Transverse colon (tissue), 4 donors: Measurements from ENCODE around the gene NT5DC1. TPM values are rescaled to one million over a fixed set of nuclear protein-coding genes. Genes with fewer than 3 reads are reported as not detected.
"Not testable (repeated sequence)": the region's sequence is repeated elsewhere in the genome, so short reads cannot be mapped to it uniquely, and the experiment has no call there.

ENCODE experiments used
- DNase-seq: peaks from one replicate; pipeline ENCODE4 v3.0.0-alpha.2; 2019
- H3K27ac ChIP-seq, 4 donors: fragments of 200-600 bp; sonication (generic); 2 replicates each; pipeline ENCODE4 v1.5.1; 2016 to 2018; ENCODE audit warnings: inconsistent platforms in 4 of 4
- H3K27me3 ChIP-seq: fragments of 200-600 bp; sonication (generic); 2 replicates; pipeline ENCODE4 v1.5.1; 2017; ENCODE audit warnings: inconsistent platforms
- H3K36me3 ChIP-seq, 4 donors: fragments of 200-600 bp; sonication (generic); 2 replicates each; pipeline ENCODE4 v1.5.1; 2017 to 2019; ENCODE audit warnings: inconsistent platforms in 4 of 4
- H3K4me1 ChIP-seq, 4 donors: fragments of 200-600 bp; sonication (generic); 2 replicates each; pipeline ENCODE4 v1.5.1; 2017 to 2020; ENCODE audit warnings: inconsistent platforms in 4 of 4
- H3K4me3 ChIP-seq, 4 donors: fragments of 200-600 bp; sonication (generic); 1 replicate in 1 of 4; 2 replicates in 3 of 4; pipeline versions ENCODE4 v1.5.1 to v1.6.1; 2017 to 2019; ENCODE audit warnings: inconsistent platforms in 4 of 4
- H3K9me3 ChIP-seq, 2 donors: fragments of 200-600 bp; sonication (generic); 2 replicates each; pipeline ENCODE4 v1.5.1; 2017 to 2019; ENCODE audit warnings: inconsistent platforms in 2 of 2
- CTCF ChIP-seq, 5 experiments: fragments of 200-600 bp in 3 of 5; fragments of 450-650 bp in 2 of 5; sonication (generic) in 3 of 5; IDR thresholded peaks; 1 replicate in 2 of 5; 2 replicates in 3 of 5; pipeline ENCODE4 v1.5.1; 2016 to 2017; ENCODE audit warnings: antibody characterized with exemption in 5 of 5, inconsistent platforms in 3 of 5, mild to moderate bottlenecking in 2 of 5, moderate library complexity in 1 of 5
- EP300 ChIP-seq: sonication (generic); formaldehyde crosslinking; IDR thresholded peaks from one replicate; pipeline ENCODE4 v1.6.1; 2017; ENCODE audit warnings: antibody characterized with exemption, low read depth
- POLR2A ChIP-seq: fragments of 450-650 bp; IDR thresholded peaks from one replicate; pipeline ENCODE4 v1.6.1; 2016; ENCODE audit warnings: antibody characterized with exemption, mild to moderate bottlenecking, moderate library complexity
- POLR2AphosphoS5 ChIP-seq, 3 donors: sonication (generic); formaldehyde crosslinking; IDR thresholded peaks; one replicate each; pipeline ENCODE4 v1.6.1; 2016; ENCODE audit warnings: antibody characterized with exemption in 3 of 3
- WGBS, 2 donors: methylation state at CpG; one replicate each; pipeline ENCODE4 v1.1.5; 2018; ENCODE audit warnings: low coverage in 1 of 2; 5-methylcytosine and 5-hydroxymethylcytosine counted together
- in situ Hi-C, 4 donors: fragments of 200-750 bp; cut with MboI; loops; one replicate each; pipeline versions ENCODE4 v1.15.0 to v1.15.1; 2017; ENCODE audit warnings: low sequenced_read_pairs in 3 of 4, low pct_ligation_motif_present in 1 of 4, low pct_unique_long_range_greater_than_20kb in 1 of 4
- intact Hi-C: fragments of 100-400 bp; cut with DNase I; formaldehyde crosslinking; loops from one replicate; pipeline ENCODE4 v1.15.1; 2023; ENCODE audit warnings: low total_unique reads
- total RNA-seq, 4 donors: library from RNA; depleted of rRNA; stranded (reverse); fragments of >200 nt; gene quantifications; one replicate each; pipeline ENCODE4 v1.1.0, GENCODE V29; 2016

The NT5DC1 gene
- total RNA-seq, 4 donors from 2014 or later: 5.4 to 18.6 (median 12.4) TPM

GRCh38 chr6:116280933-116281316 lies 180.3 kb downstream of the NT5DC1 start:
- DNase-seq: no peak
- no peaks in the 10 kb centered on the region for H3K36me3 ChIP-seq
- TF ChIP-seq POLR2AphosphoS5 (IDR thresholded peaks at IDR 0.05) (no peak), EP300 (no peak), CTCF (IDR thresholded peaks at IDR 0.05) (no peak), POLR2A (no peak)
- peaks cover 3 to 37% (median 32%) of the 10 kb centered on the region in 4 donors for H3K4me1 ChIP-seq
- intact Hi-C loops: loop anchor here (10.0 kb wide), 1 partner anchor 254 kb away; no protein-coding TSS in a partner anchor
- peak overlapping the region in 3 of 4 donors; percentile 96 to 99 (median 98) for H3K27ac ChIP-seq
- WGBS, 2 donors: 88 to 90% methylated on average over 5 of the region's 5 CpGs
- H3K4me3 ChIP-seq: no peak overlapping the region
- in situ Hi-C loops: loop anchor here in 2 of 4 donors (10.0 to 25.0 kb wide), 3 partner anchors 131 to 381 kb away; partner anchors contain the start of gene ZUP1 (in 1 of the 2)
- no peaks in the 10 kb centered on the region for H3K9me3 ChIP-seq
- no peaks in the 10 kb centered on the region for H3K27me3 ChIP-seq

- DNase-seq: no peak
- intact Hi-C loops (loop anchor here (10.0 kb wide), 1 partner anchor 252 kb away; no protein-coding TSS in a partner anchor), in situ Hi-C loops (loop anchor here in 2 of 4 donors (10.0 to 25.0 kb wide), 3 partner anchors 130 to 380 kb away; partner anchors contain the start of gene ZUP1 (in 1 of the 2))
- 78 to 84% methylated on average over 2 of the region's 2 CpGs for WGBS, 2 donors
- Histone ChIP-seq H3K9me3 (no peaks in the 10 kb centered on the region), H3K4me3 (no peak overlapping the region), H3K36me3 (no peaks in the 10 kb centered on the region), H3K4me1 (peaks cover 3 to 20% (median 14%) of the 10 kb centered on the region in 4 donors), H3K27me3 (no peaks in the 10 kb centered on the region), H3K27ac (no peak overlapping the region)
- no peak for TF ChIP-seq EP300
- no peak for TF ChIP-seq CTCF (IDR thresholded peaks at IDR 0.05)
- no peak for TF ChIP-seq POLR2AphosphoS5 (IDR thresholded peaks at IDR 0.05)
- TF ChIP-seq POLR2A: no peak
These were observed 182.0 kb downstream of the NT5DC1 start for GRCh38 chr6:116282698-116283097.

- Histone ChIP-seq H3K4me1 (peaks cover 0 to 15% (median 10%) of the 10 kb centered on the region in 4 donors), H3K9me3 (no peaks in the 10 kb centered on the region), H3K27ac (no peak overlapping the region), H3K4me3 (no peak overlapping the region), H3K27me3 (no peaks in the 10 kb centered on the region), H3K36me3 (no peaks in the 10 kb centered on the region)
- in situ Hi-C loops: loop anchor here in 2 of 4 donors (10.0 to 25.0 kb wide), 3 partner anchors 129 to 379 kb away; partner anchors contain the start of gene ZUP1 (in 1 of the 2)
- 60 to 86% methylated on average over 1 of the region's 1 CpG for WGBS, 2 donors
- DNase-seq: no peak
- intact Hi-C loops: loop anchor here (10.0 kb wide), 1 partner anchor 252 kb away; no protein-coding TSS in a partner anchor
- TF ChIP-seq POLR2AphosphoS5 (IDR thresholded peaks at IDR 0.05): no peak
- no peak for TF ChIP-seq CTCF (IDR thresholded peaks at IDR 0.05)
- TF ChIP-seq POLR2A: no peak
- no peak for TF ChIP-seq EP300
These were observed 182.5 kb downstream of the NT5DC1 start for GRCh38 chr6:116283191-116283590.

- DNase-seq, H3K9me3 ChIP-seq, H3K27me3 ChIP-seq, H3K36me3 ChIP-seq, H3K4me3 ChIP-seq, H3K4me1 ChIP-seq, H3K27ac ChIP-seq: not testable (repeated sequence)
- intact Hi-C loops (loop anchor here (10.0 kb wide), 1 partner anchor 250 kb away; no protein-coding TSS in a partner anchor), in situ Hi-C loops (loop anchor here in 2 of 4 donors (10.0 to 25.0 kb wide), 3 partner anchors 127 to 377 kb away; partner anchors contain the start of gene ZUP1 (in 1 of the 2))
- WGBS, 2 donors: 97 to 100% methylated on average over 4 of the region's 4 CpGs
These were observed 184.3 kb downstream of the NT5DC1 start for GRCh38 chr6:116284984-116285383.
